Inflammatory macrophage treated with lipopolysaccharide for 1 hour (primary cell): Measurements from ENCODE around the gene NRDE2.
"Not testable (repeated sequence)": the region's sequence is repeated elsewhere in the genome, so short reads cannot be mapped to it uniquely, and the experiment has no call there.

Experiments
- DNase-seq, 2 donors: peaks; one replicate each; pipeline ENCODE4 v3.0.0-alpha.2; 2020 to 2022

NRDE2 gene

GRCh38 chr14:90341232-90341631, 9.5 kb upstream of the NRDE2 start:
- not testable (repeated sequence) for DNase-seq

DNA sequence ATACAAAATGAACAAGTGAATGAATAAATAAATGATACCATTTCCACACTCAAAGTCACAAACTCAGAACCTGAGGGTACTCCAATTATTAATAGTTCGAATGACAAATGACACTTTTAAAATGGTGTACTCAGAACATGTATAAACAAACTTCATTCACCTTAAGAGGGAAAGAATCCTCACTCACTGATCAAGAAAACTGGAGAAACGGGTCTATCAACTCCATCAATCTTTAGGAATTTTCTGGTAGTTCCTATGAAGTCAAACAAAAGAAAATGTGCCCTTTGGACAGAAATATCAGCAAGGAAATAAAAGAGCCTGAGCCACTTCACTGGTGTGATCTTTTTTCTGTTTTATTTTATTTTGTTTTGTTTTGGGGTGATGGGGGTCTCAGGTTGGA, 5.2 kb upstream of the NRDE2 start:
- no peak for DNase-seq

DNA sequence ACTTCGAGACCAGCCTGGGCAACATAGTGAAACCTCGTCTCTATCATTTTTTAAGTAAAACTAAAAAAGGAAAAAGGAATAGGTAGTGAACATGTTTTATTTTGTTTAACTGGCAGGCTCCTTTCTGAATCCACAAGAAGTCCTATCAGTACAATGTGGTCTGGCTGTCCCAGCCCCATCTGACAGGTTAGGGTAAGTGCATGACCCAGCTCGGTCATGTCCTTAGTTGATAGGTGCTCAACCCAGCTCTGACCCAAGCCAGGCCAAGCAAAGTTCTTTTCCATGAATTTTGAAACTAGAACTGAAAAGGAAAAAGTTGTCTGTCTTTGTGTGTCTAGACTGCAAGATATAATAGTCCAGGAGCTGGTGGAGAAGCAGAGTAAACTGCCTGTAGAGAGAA, 4.7 kb upstream of the NRDE2 start:
- no peak for DNase-seq

DNA sequence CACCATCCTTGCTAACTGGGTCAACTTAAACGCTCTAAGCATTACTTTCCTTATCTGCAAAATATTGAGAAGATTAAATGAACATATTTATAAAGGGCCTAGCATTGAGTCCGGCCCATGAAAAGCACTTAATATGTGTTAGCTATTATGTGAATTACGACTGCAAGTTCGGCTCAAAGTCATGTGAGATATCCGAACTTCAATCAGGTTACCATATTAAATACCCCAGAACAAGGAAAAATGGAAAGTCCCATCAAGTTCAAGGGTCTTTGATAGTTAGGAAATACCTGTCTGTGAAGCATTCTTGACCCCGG, 487 bp upstream of the NRDE2 start:
- DNase-seq, result no peak

DNA sequence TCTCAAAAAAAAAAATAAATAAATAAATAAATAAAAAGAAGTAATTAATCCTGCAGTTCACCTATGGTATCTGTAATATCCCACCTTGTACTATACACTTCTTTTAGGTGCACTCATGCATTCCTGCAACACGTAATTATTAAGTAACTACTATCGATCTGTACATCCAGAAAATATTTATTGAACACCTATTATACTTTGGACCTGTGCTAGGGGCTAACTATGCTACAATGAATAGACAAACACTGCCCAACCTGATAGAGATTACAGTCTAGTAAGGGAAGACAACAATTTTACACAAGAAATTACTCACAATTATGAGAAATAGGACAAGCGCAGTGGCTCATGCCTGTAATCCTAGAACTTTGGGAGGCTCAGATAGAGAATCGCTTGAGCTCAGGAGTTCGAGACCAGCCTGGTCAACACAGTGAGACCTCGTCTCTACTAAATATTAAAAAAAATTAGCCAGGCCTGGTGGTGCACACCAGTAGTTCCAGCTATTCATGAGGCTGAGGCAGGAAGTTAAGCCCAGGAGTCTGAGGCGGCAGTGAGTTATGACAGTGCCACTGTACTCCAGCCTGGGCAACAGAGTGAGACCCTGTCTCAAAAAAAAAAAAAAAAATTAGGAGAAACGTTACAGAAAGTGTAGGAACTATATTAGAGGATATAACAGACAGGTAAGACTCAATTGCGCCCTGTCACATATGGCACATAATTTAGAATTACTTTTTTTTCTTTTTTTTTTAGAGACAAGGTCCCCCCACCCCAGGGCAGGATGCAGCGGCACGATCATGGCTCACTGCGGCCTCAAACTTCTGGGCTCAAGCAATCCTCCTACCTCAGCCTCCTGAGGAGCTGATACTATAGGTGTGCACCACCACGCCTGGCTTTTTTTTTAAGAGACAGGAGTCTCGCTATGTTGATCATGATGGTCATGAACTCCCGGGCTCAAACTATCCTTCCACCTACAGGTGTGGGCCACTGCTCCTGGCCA, 1.2 kb downstream of the NRDE2 start:
- DNase-seq, result no peak

DNA sequence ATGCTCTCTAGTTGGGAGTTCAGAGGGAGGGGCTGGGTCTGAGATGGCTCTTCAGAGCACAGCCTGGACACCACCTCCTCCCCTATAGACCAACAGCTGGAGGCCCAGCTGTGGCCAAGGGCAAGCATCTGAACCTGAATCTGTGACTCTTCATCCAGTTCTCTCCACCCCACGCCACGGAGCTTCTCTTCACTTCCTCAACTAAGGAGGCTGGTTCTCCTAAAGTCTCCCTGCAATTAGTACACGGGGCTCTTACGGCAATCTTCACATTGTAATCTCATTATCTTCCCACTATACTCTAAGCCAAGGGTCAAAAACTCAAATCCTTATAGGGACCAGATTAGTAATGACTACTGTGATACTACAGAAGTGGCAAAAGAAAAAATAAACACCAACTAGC, 9.8 kb downstream of the NRDE2 start:
- DNase-seq, result peak in 1 of 2 donors; percentile 28

- peak; percentile 36 to 41 for DNase-seq
Measured at GRCh38 chr14:90319634-90320541, 11.9 kb downstream of the NRDE2 start.

DNA sequence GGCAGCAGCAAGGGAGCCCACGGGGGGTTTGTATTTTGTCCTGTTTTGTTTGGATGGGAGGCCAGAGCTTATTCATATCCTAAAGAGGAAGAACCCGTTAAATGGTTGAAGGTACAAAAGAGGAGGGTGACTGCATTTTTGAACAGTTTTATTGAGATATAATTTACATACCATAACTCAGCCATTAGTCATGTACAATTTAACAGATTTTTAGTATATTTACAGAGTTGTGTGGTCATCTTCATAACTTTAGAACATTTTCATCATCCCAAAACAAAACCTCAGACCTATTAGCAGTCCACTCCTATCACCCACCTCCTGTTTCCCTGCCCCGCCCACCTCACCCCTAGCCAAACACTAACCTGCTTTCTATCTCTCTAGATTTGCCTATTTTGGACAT, 12.6 kb downstream of the NRDE2 start:
- DNase-seq, result no peak

- DNase-seq, result no peak
Measured at GRCh38 chr14:90318016-90318415, 13.7 kb downstream of the NRDE2 start.

GRCh38 chr14:90317286-90317685, 14.5 kb downstream of the NRDE2 start:
- peak in 1 of 2 donors; percentile 52 for DNase-seq

DNA sequence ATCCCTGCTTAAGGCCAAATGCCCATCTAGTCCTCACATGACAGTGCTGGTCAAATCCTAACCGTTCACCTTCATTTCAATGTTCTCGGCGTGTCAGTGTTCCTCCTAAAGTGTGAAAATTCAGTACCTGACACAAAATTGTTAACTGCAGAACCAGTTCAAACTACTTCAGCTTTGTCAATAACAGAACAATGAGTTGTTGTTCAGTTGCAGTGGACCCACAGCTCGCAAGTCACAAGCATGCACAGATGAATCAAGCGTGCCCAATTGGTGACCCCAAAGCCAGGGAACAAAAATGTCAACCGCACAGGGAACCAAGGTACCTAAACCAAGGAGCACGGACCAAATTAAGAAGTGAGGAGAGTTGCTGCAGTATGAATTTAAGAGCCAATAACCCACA, 23.2 kb downstream of the NRDE2 start:
- DNase-seq, result no peak

GRCh38 chr14:90305176-90305601, 26.6 kb downstream of the NRDE2 start:
- no peak for DNase-seq

DNA sequence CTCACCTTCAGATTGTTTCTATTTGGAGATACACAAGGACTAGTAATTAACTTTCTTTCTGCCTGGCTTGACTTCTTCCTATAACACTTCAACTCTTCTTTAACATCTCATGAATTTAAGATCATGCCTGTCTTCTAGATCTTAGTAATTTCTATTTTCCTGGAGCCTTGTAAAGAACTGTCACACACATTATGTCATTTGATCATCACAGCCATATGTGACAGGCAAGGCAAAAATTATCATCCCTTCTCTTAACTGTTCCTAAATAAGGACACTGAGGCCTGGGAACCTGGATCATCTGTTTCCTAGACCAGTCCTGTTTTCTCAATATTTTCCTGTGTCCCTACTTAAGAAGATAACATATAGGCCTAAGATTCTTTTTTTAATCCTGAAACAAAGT, 27.2 kb downstream of the NRDE2 start:
- DNase-seq, result no peak

- no peak for DNase-seq
Measured at GRCh38 chr14:90303473-90303872, 28.3 kb downstream of the NRDE2 start.

GRCh38 chr14:90302529-90303303, 29.0 kb downstream of the NRDE2 start:
- no peak for DNase-seq

DNA sequence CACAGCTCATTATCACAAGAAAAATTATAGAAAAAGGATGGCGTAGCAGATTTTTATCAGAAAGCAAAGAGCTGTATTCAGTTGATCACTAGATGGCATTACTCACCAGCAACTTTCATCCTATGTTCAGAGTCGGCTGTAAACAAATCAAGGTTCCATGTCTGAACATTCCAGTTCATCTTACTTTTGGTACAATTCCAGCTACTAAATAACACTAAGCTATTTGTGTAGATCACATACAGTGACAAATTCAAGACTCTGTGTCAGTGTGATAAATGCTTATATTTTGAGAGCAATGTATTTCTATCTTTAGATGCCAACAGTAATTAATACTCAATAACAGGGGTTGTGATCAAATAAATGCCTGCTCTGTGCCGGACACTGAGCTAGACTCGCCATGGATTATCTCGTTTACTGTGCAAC, 30.1 kb downstream of the NRDE2 start:
- DNase-seq, result peak in 1 of 2 donors; percentile 39

DNA sequence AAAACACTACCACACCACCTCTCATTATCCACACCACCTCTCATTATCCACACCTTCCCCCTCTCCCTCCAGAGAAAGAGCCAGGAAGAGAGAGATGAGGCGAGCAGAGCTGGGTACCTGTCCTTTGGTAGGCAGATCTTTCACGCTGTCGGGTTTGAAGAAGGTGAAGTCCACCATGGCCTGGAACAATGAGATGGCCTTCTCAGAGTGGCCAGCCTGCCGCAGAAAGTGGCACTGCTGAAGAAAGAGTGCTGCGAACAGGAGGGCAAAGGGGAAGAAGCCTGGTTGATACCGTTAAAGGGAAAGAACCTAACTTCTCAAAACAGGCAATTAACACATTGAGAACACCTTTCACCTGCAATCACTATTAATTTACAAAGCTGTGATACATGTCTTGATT, 30.6 kb downstream of the NRDE2 start:
- no peak for DNase-seq

DNA sequence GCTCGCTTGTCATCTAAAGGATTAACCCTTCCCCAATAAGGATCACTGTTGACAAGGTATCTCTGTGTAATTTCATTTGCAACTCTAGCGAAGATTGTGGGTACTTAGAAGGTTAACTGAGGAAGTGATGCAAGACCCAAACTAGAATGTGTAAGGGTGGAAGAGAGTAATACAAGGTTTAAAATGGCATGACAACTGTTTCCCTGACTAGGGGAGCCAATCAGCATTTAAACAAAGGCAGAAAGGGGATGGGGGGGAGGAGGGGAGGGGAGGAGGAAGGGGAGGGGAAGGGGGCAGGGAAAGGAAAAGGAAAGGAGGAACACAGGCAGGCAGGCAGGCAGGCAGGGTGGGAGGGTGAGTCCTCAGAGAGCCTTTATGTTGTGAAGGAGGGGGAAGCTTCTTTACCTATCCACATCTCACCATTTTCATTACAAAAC, 31.1 kb downstream of the NRDE2 start:
- peak; percentile 50 to 58 for DNase-seq

DNA sequence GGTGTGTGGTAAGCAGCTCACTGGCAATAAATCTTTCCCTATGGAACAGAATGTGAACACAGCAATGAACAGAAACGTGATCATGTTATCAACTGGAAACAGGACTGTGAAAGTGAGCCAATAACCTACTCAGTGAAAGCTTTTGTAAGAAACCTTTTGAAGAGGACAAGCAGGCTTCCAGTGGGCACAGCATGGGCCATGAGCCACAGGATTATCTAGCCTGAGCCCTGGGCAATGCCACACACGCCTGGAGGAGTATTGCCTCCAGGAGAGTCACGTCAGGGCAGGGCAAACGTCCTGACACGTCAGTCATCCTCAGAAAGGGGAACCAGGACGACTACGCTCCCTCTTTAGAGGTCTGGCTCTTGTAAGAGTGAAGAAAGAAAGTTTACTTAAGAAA, 32.3 kb downstream of the NRDE2 start:
- peak; percentile 72 to 81 for DNase-seq

DNA sequence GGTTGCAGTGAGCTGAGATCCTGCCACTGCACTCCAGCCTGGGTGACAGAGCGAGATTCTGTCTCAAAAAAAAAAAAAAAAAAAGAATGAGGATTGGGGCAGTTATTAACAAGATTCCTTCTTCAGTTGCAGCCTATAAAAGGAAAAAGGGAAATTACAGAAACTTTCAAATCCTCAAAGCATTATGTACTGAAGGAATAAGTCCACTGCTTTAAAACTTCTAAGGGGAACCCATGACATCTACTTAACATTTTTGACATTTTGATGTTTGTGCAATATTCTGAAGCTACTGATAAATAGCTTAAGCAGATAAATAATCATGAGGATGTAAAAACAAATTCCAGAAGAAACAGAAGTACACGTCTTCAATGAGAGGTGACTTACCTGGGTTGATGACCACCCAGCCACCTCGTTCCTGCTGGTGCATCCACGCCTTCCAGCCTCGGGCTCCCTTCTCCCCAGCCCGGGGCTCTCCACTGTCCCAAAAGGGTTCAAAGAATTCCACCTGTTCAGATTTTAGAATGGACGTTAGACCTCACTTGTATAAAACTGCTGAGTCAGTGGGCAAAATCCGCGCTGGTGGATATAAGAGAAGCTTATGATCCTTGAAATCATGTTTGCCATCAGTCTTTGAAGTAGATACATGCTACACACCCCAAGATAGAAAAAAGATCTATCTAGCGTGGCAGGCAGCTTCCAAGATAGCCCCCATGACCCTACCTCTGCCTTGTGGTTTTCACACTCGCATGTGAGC, 33.7 kb downstream of the NRDE2 start:
- no peak for DNase-seq

DNA sequence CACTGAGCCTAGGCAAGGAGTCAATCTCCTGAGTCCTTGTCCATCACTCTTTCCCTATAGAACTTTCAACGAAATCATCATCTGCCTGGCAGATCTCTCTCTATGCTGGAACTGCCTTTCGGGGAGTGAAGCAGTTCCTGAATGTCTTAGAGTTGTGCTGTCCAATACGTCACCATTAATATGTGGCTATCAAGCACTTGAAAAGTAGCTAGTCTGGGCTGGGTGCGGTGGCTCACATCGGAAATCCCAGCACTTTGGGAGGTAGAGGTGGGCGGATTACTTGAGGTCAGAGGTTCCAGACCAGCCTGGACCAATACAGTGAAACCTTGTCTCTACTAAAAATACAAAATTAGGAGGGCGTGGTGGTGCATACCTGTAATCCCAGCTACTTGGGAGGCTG, 35.1 kb downstream of the NRDE2 start:
- peak; percentile 32 to 61 for DNase-seq
